ENCODE measurements around the gene ADORA2A.
"Not testable (repeated sequence)": the region's sequence is repeated elsewhere in the genome, so short reads cannot be mapped to it uniquely, and the experiment has no call there.

ADORA2A gene

DNA sequence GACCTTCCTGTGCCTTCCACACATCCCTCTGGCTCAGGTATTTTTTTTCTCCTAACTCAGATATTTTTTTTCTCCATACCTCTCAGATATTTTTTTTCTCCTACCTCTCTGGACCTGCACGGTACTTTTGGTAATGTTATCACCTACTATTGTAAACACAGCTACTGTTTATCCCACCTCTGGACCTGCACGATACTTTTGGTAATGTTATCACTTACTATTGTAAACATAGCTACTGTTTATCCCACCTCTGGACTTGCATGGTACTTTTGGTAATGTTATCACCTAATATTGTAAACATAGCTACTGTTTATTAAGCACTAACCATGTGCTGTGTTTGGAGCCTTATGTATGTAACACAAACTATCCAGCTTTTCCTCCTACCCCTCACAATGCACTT is 55.6 kb downstream of the ADORA2A start:
- no peak overlapping the region for H3K4me3 ChIP-seq (ENCODE audit: low read depth, low read length)

GRCh38 chr22:24483976-24484545 is 56.7 kb downstream of the ADORA2A start:
- H3K4me3 ChIP-seq (ENCODE audit: low read depth, low read length), result no peak overlapping the region

GRCh38 chr22:24485170-24485569 is 57.8 kb downstream of the ADORA2A start:
- H3K4me3 ChIP-seq (ENCODE audit: low read depth, low read length), result no peak overlapping the region

DNA sequence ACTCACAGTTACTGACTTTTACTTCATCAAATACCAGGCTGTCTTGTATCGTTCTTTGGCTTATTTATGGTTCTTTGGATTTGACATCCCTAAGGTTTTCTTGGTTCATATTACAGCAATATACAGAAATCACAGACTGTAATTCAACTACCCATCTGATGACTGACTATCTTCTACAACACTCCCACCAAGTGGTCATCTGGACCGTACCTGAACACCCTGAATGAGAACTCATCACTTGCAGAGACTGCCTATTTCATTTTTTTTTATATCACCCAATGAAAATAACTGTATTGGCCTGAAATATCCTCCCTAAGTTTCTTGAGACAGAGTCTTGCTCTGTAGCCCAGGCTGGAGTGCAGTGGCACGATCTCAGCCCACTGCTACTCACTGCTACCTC is 58.2 kb downstream of the ADORA2A start:
- H3K4me3 ChIP-seq (ENCODE audit: low read depth, low read length), result no peak overlapping the region

DNA sequence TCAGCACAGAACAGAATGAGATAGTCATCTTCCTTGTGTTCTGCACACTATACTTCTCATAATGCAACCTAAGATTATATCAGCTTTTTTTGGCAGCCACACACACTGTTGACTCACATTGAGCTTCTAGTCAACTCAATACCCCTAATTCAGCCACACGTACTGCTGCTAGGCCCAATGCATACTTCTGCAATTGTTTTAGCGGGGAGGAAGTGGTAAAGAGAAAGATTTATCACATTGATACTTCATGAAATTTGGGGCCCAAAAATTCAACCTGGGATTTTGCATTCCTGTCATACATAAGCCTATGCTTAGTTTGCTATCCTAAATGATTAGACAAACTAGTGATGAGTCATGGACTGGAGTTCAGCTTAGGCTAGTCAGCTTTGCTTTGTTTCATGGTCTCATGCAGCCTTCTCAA is 59.1 kb downstream of the ADORA2A start:
- no peak overlapping the region for H3K4me3 ChIP-seq (ENCODE audit: low read depth, low read length)

DNA sequence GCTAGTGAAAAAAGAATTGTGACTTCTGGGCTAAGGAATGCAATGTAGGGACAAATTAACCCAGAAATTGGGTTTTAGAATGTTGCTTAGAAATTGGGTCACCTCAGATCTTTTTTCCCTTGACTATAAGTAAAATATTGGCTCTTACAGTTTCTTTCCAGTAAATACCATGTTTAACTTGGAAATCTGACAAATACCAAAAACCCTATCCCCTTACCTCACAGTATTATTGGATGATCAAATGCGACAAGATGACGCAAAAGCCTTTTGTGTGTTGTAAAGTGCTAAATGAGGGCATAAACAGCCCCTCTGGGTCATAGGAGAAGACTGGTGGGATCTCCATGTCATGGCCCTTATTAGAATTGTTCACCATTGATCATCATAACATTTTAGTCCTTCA is 61.6 kb downstream of the ADORA2A start:
- no peak overlapping the region for H3K4me3 ChIP-seq (ENCODE audit: low read depth, low read length)

GRCh38 chr22:24489434-24489833 is 62.0 kb downstream of the ADORA2A start:
- not testable (repeated sequence) for H3K4me3 ChIP-seq (ENCODE audit: low read depth, low read length)
